Parathyroid adenoma (tissue), 2 donors: ENCODE measurements around the gene INTU.
A peak's percentile ranks its signal among the peaks of the same experiment; 100 is the strongest.

Experiments used
- H2AFZ ChIP-seq: fragments of 300-600 bp; sonication (generic); one replicate; pipeline ENCODE4 v1.7.0; 2017; ENCODE audit warnings: antibody characterized with exemption, mild to moderate bottlenecking
- H3K27ac ChIP-seq: fragments of 300-600 bp; sonication (generic); one replicate; pipeline ENCODE4 v1.7.0; 2017
- H3K27me3 ChIP-seq: fragments of 300-600 bp; sonication (generic); one replicate; pipeline ENCODE4 v1.7.0; 2017; ENCODE audit warnings: low read length; ENCODE audit not compliant: control insufficient read depth, insufficient read depth
- H3K36me3 ChIP-seq: fragments of 300-600 bp; sonication (generic); one replicate; pipeline ENCODE4 v1.7.0; 2017; ENCODE audit warnings: low read length; ENCODE audit not compliant: control insufficient read depth, insufficient read depth
- H3K4me1 ChIP-seq: fragments of 300-600 bp; sonication (generic); one replicate; pipeline ENCODE4 v1.7.0; 2017; ENCODE audit warnings: control low read depth
- H3K4me2 ChIP-seq: fragments of 300-600 bp; sonication (generic); one replicate; pipeline ENCODE4 v1.7.0; 2017; ENCODE audit warnings: low read length
- H3K4me3 ChIP-seq: fragments of 300-600 bp; sonication (generic); one replicate; pipeline ENCODE4 v1.7.0; 2017; ENCODE audit warnings: low read depth, low read length
- H3K79me2 ChIP-seq: fragments of 300-600 bp; sonication (generic); one replicate; pipeline ENCODE4 v1.7.0; 2017; ENCODE audit warnings: control low read depth
- H3K9ac ChIP-seq: fragments of 300-600 bp; sonication (generic); one replicate; pipeline ENCODE4 v1.7.0; 2017; ENCODE audit warnings: mild to moderate bottlenecking
- H3K9me3 ChIP-seq: fragments of 300-600 bp; sonication (generic); one replicate; pipeline ENCODE4 v1.7.0; 2017; ENCODE audit warnings: low read length; ENCODE audit not compliant: control insufficient read depth
- TF ChIP-seq, protein P1 (sequence below): fragments of 300-600 bp; sonication (generic); IDR thresholded peaks from one replicate; pipeline ENCODE4 v1.7.0; 2017; ENCODE audit warnings: antibody characterized with exemption, mild to moderate bottlenecking
- donor health status: primary hyperparathyroidism.

The INTU gene

GRCh38 chr4:127624173-127624572 is 8.6 kb upstream of the INTU start:
- H3K4me2 ChIP-seq = no peak overlapping the region
- no peaks in the 10 kb centered on the region for H3K27me3 ChIP-seq
- H3K27ac ChIP-seq = no peak overlapping the region
- H3K36me3 ChIP-seq = no peaks in the 10 kb centered on the region
- no peak overlapping the region for H2AFZ ChIP-seq
- H3K4me1 ChIP-seq = no peaks in the 10 kb centered on the region
- TF ChIP-seq, protein P1, sequence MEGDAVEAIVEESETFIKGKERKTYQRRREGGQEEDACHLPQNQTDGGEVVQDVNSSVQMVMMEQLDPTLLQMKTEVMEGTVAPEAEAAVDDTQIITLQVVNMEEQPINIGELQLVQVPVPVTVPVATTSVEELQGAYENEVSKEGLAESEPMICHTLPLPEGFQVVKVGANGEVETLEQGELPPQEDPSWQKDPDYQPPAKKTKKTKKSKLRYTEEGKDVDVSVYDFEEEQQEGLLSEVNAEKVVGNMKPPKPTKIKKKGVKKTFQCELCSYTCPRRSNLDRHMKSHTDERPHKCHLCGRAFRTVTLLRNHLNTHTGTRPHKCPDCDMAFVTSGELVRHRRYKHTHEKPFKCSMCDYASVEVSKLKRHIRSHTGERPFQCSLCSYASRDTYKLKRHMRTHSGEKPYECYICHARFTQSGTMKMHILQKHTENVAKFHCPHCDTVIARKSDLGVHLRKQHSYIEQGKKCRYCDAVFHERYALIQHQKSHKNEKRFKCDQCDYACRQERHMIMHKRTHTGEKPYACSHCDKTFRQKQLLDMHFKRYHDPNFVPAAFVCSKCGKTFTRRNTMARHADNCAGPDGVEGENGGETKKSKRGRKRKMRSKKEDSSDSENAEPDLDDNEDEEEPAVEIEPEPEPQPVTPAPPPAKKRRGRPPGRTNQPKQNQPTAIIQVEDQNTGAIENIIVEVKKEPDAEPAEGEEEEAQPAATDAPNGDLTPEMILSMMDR = no peak
- H3K9me3 ChIP-seq = no peaks in the 10 kb centered on the region
- H3K79me2 ChIP-seq = no peaks in the 10 kb centered on the region
- H3K9ac ChIP-seq = no peak overlapping the region
- peak overlapping the region; percentile 51 for H3K4me3 ChIP-seq

DNA sequence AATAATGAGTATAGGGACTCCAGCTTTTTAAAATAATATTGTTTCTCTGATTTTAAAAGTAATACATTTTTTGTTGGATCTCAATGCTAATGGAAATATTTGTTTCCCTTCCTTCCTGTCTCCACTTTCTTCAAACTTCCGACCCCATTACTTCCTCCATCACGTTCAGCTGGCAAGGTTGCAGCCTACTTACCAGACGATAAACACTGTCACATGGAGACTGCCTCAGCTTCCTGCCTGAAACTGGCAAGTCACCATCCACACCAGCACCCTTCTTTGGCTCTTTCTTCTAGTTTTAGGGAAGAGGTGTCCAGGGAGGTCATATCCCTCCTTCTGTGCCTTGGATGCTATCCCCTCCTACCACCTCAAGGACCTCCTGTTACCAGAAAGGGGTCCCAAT is 3.4 kb upstream of the INTU start:
- Histone ChIP-seq H2AFZ (no peak overlapping the region), H3K27me3 (no peaks in the 10 kb centered on the region), H3K4me1 (no peaks in the 10 kb centered on the region), H3K4me3 (no peak overlapping the region), H3K9me3 (no peaks in the 10 kb centered on the region), H3K79me2 (no peaks in the 10 kb centered on the region), H3K36me3 (no peaks in the 10 kb centered on the region), H3K4me2 (no peak overlapping the region), H3K9ac (no peak overlapping the region), H3K27ac (no peak overlapping the region)
- TF ChIP-seq, protein P1 = no peak

- no peaks in the 10 kb centered on the region for H3K36me3 ChIP-seq
- no peaks in the 10 kb centered on the region for H3K27me3 ChIP-seq
- no peak overlapping the region for H2AFZ ChIP-seq
- TF ChIP-seq, protein P1 = no peak
- H3K27ac ChIP-seq = no peak overlapping the region
- H3K9me3 ChIP-seq = no peaks in the 10 kb centered on the region
- H3K9ac ChIP-seq = no peak overlapping the region
- H3K4me3 ChIP-seq = no peak overlapping the region
- no peaks in the 10 kb centered on the region for H3K4me1 ChIP-seq
- H3K4me2 ChIP-seq = no peak overlapping the region
- H3K79me2 ChIP-seq = no peaks in the 10 kb centered on the region
Measured at GRCh38 chr4:127630152-127630551, 2.6 kb upstream of the INTU start.

GRCh38 chr4:127631420-127631819 is 1.3 kb upstream of the INTU start:
- H3K4me1 ChIP-seq = no peaks in the 10 kb centered on the region
- no peaks in the 10 kb centered on the region for H3K36me3 ChIP-seq
- no peaks in the 10 kb centered on the region for H3K9me3 ChIP-seq
- no peak overlapping the region for H2AFZ ChIP-seq
- H3K9ac ChIP-seq = no peak overlapping the region
- H3K27ac ChIP-seq = no peak overlapping the region
- H3K4me2 ChIP-seq = no peak overlapping the region
- H3K27me3 ChIP-seq = no peaks in the 10 kb centered on the region
- TF ChIP-seq, protein P1 = no peak
- no peaks in the 10 kb centered on the region for H3K79me2 ChIP-seq
- H3K4me3 ChIP-seq = no peak overlapping the region

GRCh38 chr4:127634181-127634580 is 1.4 kb downstream of the INTU start:
- Histone ChIP-seq H2AFZ (no peak overlapping the region), H3K9me3 (no peaks in the 10 kb centered on the region), H3K9ac (no peak overlapping the region), H3K4me2 (no peak overlapping the region), H3K36me3 (no peaks in the 10 kb centered on the region), H3K4me1 (no peaks in the 10 kb centered on the region), H3K4me3 (no peak overlapping the region), H3K27ac (no peak overlapping the region), H3K27me3 (no peaks in the 10 kb centered on the region), H3K79me2 (no peaks in the 10 kb centered on the region)
- TF ChIP-seq, protein P1 = no peak
